LHCN-M2 (cell line): ENCODE measurements around the gene ZNF343. TPM values are rescaled to one million over a fixed set of nuclear protein-coding genes. Genes with fewer than 3 reads are reported as not detected.
A peak's percentile ranks its signal among the peaks of the same experiment; 100 is the strongest.
"Not testable (repeated sequence)": the region's sequence is repeated elsewhere in the genome, so short reads cannot be mapped to it uniquely, and the experiment has no call there.

Experiments used
- DNase-seq: peaks from one replicate; pipeline ENCODE4 v3.0.0-alpha.2; 2012; ENCODE audit warnings: low read depth
- total RNA-seq: library from RNA; depleted of rRNA; stranded (reverse); fragments of >200 nt; gene quantifications from 2 replicates; pipeline ENCODE4 v1.2.3, GENCODE V29; 2014

The ZNF343 gene
- total RNA-seq, 1 experiment from 2014 or later = 10.6 TPM

DNA sequence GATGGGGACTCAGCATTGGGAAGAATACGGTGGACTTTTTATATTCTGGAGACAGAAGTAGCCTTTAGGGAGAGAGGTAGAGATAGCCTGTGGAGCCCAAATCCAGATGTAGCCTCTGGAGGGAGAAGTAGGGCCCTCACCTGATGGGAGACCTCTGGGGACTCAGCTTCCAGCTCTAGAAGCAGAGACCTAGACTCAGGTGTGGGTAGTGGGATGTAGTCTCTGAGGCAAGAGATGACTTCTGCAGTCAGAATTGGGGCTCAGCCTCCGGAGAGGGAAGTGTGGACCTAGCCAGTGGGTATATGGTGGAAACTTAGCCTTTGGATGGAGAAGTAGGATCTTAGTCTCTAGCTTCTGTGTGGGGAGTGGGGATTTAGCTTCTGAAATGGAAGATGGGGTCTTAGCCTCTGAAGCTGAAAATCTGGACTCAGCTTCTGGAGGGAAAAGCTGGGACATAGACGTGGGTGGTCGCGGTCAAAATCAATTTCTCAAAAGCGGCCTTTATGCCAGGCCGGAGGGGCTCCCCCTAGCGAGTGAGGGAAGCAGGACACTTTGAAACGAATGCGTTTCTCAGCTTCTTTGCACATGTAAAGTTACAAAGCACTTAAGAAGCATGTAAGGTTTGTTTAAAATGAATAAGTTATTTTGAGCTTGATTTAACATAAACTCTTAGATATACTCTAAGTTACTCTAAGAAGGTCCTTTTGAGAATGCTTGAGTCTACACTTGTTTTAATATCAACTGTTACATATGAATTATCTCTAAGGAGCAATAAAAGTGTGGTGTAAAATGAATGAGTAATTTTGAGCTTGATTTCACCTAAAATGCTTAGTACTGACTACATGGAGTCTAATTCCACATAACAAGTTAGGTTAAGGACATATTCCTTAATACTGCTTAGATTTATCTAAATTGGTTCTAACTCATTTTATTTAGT is 12.9 kb upstream of the ZNF343 start:
- peak; percentile 29 for DNase-seq

DNA sequence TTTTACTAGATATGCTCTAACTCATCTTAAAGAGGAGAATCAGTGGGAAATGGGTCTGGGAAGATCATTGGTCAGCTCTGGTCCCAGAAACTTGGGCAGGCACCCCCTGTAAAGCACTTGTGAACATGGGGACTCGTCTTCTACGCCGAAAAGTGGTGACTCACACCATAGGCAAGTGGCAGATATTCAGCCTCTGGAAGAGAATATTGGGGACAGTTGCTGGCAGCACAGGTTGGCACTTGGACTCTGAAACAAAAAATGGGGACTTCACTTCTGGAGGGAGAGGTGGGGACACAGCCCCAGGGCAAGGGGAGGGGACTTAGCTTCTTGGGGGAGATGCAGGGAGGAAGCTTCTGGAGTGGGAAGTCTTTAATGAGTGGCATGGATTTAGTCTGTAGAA is 11.9 kb upstream of the ZNF343 start:
- no peak for DNase-seq

DNA sequence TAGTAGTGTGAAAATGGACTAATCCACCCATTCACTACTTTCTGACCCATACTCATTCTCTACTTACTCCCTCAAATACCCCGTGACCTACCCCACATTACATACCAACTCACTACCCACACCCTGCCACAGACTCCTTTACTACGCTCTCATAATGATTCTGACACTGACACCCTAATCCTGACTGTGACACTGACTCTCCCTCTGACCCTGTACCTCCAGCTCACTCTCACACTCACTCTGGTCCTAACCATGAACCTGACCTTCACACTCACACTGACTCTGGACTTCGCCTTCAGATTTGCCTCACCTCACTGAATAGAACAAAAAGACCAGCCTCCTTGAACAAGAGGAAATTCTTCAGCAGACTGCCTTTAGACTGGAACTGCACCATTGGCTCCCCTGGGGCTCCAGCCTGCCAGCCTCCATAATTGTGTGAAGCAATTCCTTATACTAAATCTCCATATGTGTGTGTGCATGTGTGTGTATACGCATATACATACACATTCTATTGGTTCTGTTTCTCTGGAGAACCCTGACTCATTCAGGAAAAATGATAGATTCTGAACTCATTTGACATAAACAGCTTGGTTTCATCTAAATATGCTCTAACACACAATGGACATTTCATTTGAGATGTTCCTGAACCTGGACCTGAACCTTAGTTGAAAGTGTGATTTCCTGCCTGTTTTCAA is 10.5 kb upstream of the ZNF343 start:
- no peak for DNase-seq

DNA sequence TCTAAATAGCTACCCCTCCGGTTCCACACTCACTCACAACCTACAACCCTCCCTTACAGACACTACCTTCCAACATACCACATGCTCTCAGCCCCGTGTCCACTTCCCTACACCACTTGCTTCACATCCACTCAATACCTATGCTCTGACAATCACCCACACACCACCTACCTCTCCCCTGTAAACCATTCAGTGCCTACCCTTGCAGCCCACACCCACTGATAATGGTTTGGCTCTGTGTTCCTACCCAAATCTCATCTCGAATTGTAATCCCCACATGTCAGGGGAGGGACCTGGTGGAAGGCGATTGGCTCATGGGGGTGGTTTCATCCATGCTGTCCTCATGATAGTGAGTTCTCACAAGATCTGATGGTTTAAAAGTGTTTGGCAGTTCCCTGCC is 9.8 kb upstream of the ZNF343 start:
- no peak for DNase-seq

DNA sequence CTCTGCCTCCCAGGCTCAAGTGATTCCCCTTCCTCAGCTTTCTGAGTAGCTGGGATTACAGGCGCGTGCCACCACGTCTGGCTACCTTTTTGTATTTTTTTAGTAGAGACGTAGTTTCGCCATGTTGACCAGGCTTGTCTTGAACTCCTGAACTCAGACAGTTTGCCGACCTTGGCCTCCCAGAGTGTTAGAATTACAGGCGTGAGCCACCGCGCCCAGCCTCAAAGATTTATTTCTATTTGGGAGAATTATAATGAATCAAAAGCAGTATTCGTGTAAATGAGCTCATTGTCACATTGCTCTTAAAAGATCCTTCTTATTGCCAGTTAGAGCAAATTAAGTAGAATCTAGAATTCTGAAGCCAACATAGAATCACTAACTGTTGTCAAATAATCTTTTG is 9.4 kb upstream of the ZNF343 start:
- DNase-seq = no peak

DNA sequence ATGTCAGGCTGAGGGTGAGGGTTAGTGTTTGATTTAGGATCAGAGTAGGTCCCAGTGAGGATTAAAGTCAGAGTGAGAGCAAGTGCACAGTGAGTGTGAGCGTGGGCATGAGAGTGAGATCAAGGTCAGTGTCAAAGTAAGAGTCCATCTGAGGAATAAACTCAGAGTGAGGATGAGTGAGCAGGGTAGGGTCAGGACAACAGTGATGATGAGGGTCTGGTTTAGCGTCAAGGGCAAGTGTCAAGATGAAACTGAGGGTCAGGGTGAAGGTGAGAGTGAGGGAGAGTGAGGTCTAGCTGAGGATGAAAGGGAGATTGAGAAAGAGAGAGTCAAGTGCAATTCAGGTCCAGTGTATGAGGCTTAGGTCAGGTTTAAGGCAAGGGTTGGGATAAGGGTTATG is 7.7 kb upstream of the ZNF343 start:
- DNase-seq = no peak

DNA sequence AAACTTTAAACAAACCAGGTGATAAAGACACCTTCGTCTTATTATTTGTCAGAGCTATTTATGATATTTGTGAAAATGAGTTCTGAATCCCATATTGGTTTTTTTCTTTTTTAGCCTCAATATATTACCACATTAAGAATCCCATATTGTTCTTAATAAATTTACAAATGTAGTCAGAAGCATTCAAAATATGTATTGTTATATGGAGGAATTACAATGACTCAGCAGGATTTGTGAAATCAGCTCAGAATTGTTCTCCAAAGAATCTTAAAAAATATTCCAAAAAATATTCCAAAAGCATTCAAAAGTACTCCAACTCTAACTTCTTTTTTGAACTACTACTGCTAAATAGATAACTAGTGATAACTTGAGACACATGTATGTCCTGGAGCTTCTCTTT is 6.5 kb upstream of the ZNF343 start:
- no peak for DNase-seq

DNA sequence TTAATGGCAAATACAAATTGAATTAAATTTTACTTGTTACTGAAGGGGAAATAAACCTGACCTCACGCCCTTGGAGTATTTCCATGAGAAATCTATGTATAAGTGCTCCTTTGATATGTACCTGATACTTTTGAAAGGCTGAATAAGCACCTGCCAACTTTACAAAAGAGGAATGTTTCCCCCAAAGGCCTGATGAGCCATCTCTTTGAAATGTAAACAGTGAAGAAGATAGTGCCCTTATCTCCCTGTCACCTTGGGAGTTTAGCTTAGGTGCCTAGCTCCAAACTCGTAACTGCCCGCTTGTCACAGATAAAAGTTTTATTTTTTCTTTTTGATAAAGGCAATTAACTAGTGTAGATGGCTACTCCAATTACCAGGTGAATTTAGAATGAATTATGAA is 1.1 kb upstream of the ZNF343 start:
- DNase-seq = no peak

DNA sequence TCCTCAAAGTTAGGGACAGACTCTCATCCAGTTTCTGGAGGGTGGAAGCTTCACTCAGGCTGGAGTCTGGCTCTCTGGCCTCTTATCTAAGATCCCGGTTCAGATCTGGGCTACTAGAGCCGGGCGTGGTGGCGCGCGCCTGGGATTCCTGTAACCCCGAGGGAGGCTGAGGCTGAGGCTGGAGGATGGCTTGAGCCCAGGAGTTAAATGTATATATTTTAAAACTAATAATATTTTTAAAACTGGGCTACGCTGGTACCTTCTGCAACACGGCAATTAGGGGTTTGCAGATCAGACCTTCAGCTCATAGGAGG is 710 bp upstream of the ZNF343 start:
- DNase-seq = no peak

DNA sequence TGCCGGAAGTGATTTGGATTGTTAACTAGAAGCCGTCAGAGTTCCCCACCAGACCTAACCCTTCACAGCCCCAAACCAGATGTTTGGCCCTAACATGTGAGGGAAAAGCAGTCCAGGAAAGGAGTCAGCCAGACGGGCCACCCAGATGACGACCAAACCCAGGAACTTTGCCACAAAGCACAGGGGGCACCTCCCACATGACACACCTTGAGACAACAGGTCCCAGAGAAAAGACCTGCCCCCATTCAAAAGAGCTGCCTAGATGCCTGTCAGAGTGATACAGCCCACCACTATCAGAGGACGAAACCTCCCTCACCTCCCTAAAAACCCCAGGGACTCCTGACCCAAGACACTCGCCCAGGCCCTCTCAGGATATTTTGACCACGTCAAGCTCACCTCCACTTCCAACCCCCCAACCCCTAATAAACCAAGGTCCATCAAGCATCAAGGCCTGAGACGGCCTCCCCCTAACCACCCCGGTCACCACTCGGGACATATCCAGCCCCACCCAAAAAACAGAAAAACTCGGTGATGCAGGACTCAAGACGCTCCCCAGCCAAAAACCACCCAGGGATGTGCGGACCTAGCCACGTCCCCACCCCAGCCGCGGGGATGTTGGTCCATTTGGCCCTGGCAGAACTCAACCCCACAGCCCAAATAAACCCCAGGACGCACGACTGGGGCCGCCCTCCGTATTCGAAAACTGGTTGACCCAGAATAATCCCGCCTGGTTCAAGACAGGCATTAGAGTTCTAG is 662 bp downstream of the ZNF343 start:
- DNase-seq = peak; percentile 7

DNA sequence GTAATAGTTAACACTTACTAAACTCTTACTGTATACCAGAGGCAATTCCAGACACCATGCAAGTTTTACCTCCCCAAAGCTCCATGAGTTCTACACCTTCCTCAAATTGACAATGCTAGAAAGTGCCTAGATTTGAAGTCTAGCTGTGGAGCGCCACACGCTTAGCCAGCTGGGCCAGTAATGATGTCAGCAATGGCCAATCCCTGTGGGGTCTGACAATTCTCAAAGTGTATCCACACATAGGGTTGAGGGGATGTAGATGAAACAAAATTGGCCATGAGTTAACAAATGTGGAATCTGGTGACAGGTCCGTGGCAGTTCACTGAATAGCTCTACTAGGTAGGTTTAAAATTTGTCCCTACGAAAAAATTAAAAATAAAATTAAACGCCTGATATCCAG is 1.3 kb downstream of the ZNF343 start:
- no peak for DNase-seq

DNA sequence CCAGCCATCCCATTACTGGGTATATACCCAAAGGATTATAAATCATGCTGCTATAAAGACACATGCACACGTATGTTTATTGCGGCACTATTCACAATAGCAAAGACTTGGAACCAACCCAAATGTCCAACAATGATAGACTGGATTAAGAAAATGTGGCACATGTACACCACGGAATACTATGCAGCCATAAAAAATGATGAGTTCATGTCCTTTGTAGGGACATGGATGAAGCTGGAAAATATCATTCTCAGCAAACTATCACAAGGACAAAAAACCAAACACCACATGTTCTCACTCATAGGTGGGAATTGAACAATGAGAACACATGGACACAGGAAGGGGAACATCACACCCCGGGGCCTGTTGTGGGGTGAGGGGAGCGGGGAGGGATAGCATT is 2.3 kb downstream of the ZNF343 start:
- DNase-seq = not testable (repeated sequence)

DNA sequence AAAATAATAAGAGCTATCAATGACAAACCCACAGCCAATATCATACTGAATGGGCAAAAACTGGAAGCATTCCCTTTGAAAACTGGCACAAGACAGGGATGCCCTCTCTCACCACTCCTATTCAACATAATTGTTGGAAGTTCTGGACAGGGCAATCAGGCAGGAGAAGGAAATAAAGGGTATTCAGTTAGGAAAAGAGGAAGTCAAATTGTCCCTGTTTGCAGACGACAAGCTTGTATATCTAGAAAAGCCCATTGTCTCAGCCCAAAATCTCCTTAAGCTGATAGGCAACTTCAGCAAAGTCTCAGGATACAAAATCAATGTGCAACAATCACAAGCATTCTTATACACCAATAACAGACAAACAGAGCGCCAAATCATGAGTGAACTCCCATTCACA is 3.9 kb downstream of the ZNF343 start:
- DNase-seq = not testable (repeated sequence)

DNA sequence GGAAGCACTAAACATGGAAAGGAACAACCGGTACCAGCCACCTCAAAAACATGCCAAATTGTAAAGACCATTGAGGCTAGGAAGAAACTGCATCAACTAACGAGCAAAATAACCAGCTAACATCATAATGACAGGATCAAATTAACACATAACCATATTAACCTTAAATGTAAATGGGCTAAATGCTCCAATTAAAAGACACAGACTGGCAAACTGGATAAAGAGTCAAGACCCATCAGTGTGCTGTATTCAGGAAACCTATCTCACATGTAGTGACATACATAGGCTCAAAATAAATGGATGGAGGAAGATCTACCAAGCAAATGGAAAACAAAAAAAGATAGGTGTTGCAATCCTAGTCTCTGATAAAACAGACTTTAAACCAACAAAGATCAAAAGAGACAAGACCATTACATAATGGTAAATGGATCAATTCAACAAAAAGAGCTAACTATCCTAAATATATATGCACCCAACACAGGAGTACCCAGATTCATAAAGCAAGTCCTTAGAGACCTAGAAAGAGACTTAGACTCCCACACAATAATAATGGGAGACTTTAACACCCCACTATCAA is 5.8 kb downstream of the ZNF343 start:
- DNase-seq = not testable (repeated sequence)

DNA sequence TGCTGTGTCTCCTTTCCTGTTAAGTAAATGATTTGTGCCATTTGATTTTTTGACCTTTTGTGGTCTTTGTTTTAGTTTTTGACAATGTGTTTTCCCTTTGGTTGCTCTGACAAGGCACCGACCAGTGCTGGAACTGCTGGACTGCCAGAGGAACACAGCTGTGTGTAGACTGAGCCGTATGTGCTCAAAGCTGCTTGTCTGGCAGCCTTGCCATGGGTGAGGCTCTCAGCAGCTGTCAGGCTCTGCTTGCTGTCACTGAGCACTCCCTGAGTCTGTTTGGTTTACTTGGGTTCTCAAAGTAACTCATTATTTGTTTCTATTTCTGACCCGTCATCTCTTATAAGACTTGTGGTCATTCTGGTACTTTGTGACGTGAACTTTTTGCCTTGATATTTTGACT is 23.1 kb downstream of the ZNF343 start:
- DNase-seq = peak; percentile 66

DNA sequence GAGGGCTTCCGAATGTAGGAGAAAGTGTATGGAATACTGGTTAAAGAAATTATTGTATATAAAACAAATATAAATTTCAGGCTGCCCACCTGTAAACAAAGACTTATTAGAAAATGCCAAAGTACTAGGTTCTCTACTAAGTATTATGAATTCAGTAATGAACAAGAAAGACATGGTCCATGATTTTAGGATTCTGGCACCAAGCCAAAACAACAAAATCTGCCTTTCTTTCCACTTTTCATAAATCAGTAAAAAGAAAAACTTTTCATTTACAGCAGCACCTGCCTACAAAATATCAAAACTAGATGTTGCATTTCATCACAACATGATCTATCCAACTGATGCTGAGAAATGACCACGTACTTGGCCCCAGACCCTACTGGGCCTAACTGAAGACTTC is 23.6 kb downstream of the ZNF343 start:
- no peak for DNase-seq

DNA sequence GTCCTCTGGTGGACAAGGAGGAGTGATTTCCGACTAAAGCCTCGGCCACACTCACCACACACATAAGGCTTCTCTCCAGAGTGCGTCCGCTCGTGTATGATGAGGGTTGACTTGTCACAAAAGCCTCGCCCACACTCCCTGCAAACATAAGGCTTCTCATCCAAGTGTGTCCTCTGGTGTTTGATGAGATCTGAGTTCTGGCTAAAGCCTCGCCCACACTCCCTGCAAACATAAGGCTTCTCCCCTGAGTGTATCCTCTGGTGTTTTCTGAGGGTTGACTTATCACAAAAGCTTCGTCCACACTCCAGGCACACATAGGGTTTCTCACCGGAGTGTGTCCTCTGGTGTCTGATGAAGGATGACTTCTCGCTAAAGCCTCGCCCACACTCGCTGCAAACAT is 25.2 kb downstream of the ZNF343 start:
- no peak for DNase-seq

DNA sequence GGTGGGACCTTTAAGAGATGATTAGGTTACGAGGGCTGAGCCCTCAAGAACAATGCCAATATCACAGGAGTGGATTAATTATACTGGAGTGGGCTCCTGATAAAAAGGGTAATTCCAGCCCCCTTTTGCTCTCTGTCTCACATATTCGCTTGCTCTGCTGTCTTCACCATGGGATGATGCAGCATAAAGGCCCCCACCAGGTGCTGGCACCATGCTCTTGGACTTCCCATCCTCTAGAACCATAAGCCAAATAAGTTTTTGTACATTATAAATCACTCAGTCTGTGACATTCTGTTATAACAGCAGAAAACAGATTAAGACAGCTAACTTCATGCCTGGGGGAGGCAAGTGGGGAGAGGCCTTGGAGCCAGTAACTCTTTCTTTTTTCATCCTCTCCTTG is 28.3 kb downstream of the ZNF343 start:
- no peak for DNase-seq

DNA sequence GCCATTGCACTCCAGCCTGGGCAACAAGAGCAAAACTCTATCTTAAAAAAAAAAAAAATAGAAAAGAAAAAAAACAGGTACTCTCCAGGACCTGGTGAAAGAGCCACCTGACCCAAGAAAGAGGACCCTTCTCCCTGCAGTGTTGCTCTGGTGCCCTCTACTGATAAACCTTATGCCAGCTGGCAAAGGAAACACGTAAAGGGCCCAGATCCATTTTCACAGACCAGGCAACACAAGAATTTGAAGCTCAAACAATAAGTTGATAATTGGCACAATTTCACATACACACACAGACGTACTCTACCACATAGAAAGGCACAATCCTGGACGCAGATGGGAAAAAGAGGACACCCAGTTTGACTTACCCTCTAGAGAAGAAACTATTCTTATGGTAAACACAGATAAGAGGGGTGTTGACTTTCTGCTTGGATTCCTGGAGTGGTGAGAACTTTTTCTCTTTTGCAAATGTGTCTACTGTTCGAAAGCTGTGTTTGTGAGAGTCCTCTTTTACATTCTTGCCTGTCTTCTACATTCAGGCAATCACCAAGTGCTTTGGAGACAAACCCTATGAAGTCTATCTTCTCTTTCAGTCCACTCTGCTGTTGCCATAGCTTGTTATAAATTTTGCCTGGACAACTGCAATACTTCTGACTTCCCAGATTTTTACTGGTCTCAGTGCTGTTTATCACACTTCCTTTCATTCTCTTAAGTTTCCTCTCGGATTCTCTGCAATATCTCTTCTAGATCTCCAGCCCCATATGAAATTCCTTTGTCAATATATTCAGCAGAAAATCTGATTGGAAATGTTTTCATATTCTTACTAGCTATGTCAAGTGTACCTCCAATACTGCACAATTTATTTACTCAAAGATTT is 31.7 kb downstream of the ZNF343 start:
- DNase-seq = no peak

DNA sequence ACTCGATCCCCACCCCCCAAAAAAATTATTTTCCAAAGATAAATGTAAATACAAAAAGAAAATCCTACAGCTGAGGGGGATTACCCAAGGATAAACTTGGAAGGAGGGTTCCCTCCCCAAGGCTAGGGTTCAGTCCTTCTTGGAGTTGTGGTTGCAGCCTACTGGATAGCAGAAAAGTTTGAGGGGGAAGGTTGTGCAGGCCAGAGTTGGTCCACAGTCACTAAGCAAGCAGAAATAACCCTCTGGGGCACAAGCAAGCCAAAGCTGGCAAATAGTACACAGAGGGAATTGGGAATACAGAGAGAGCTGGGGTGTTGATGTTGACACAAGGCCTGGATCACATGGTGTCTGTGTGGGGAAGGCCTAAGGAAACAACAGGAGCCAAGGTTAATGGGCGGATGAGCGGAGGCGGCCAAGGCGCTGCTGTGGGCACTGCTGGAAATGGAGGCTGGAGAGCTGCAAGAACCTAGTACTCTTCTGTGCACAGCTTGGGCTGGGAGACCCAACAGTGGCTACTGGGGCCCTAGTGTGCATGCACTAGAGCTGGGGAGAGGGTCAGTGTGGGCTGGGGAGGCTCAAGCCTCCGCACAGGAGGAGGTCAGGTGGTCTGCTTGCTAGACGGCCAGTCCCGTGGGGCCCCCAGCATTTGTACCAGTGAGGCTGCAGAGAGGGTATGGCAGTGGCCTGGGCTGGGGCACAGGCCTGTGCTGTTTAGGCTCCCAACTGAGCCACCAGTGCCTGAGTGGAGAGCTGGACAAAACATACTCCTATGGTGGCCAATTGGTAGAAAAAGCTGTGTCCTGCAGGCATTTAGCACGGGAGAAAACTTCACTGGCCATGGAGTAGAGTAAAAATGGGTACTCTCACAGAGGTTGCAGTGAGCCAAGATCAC is 32.6 kb downstream of the ZNF343 start:
- DNase-seq = no peak
